Right atrium auricular region (tissue), 2 donors: ENCODE results near the gene RCC2. TPM values are rescaled to one million over a fixed set of nuclear protein-coding genes. Genes with fewer than 3 reads are reported as not detected.
"Not testable (repeated sequence)": the region's sequence is repeated elsewhere in the genome, so short reads cannot be mapped to it uniquely, and the experiment has no call there.

Source experiments
- DNase-seq: peaks from one replicate; pipeline ENCODE4 v3.0.0-alpha.2; 2019; ENCODE audit warnings: low spot score
- H3K27ac ChIP-seq, 2 donors: fragments of 200-600 bp; sonication (generic); 1 replicate in 1 of 2; 2 replicates in 1 of 2; pipeline ENCODE4 v1.5.1; 2016 to 2019
- H3K27me3 ChIP-seq, 2 donors: fragments of 200-600 bp; sonication (generic); one replicate each; pipeline versions ENCODE4 v1.5.1 to v1.6.0; 2017 to 2019
- H3K36me3 ChIP-seq: fragments of 200-600 bp; sonication (generic); one replicate; pipeline ENCODE4 v1.5.1; 2016
- H3K4me1 ChIP-seq, 2 donors: fragments of 200-600 bp; sonication (generic); one replicate each; pipeline versions ENCODE4 v1.5.1 to v1.6.0; 2017 to 2019
- H3K4me3 ChIP-seq, 2 donors: fragments of 200-600 bp; sonication (generic); 1 replicate in 1 of 2; 2 replicates in 1 of 2; pipeline ENCODE4 v1.5.1; 2017 to 2019; ENCODE audit warnings: mild to moderate bottlenecking in 1 of 2, moderate library complexity in 1 of 2
- H3K9me3 ChIP-seq, 2 donors: fragments of 200-600 bp; sonication (generic); one replicate each; pipeline ENCODE4 v1.5.1; 2019
- CTCF ChIP-seq, 2 donors: fragments of 200-600 bp; sonication (generic); IDR thresholded peaks; one replicate each; pipeline ENCODE4 v1.5.1; 2019; ENCODE audit warnings: antibody characterized with exemption in 2 of 2
- total RNA-seq, 2 donors: library from RNA; depleted of rRNA; stranded (reverse); fragments of >200 nt; gene quantifications; one replicate each; pipeline ENCODE4 v1.1.0, GENCODE V29; 2016

The RCC2 gene
- total RNA-seq, 2 donors from 2014 or later, result 9.1 to 11.2 TPM

- TF ChIP-seq CTCF (IDR thresholded peaks at IDR 0.05), result peak; percentile 100
- peak; percentile 69 for DNase-seq
- Histone ChIP-seq H3K4me1 (peaks cover 0 to 25% of the 10 kb centered on the region in 2 donors), H3K27ac (peak overlapping the region; percentile 55 to 62), H3K27me3 (no peaks in the 10 kb centered on the region), H3K4me3 (no peak overlapping the region), H3K36me3 (peaks cover 40% of the 10 kb centered on the region), H3K9me3 (no peaks in the 10 kb centered on the region)
These were observed 19.7 kb downstream of the RCC2 start for GRCh38 chr1:17419626-17420328.

GRCh38 chr1:17416389-17416788 is 23.1 kb downstream of the RCC2 start:
- TF ChIP-seq CTCF (IDR thresholded peaks at IDR 0.05), result no peak
- Histone ChIP-seq H3K27ac (no peak overlapping the region), H3K36me3 (peaks cover 70% of the 10 kb centered on the region), H3K4me3 (no peak overlapping the region), H3K4me1 (peaks cover 0 to 9% of the 10 kb centered on the region in 2 donors), H3K9me3 (no peaks in the 10 kb centered on the region), H3K27me3 (no peaks in the 10 kb centered on the region)
- no peak for DNase-seq

GRCh38 chr1:17414022-17414421 is 25.5 kb downstream of the RCC2 start:
- Histone ChIP-seq H3K36me3 (peaks cover 80% of the 10 kb centered on the region), H3K4me1 (peaks cover 0 to 7% of the 10 kb centered on the region in 2 donors)
- DNase-seq, result no peak

GRCh38 chr1:17412093-17412870 is 27.2 kb downstream of the RCC2 start:
- Histone ChIP-seq H3K4me3 (no peak overlapping the region), H3K9me3 (no peaks in the 10 kb centered on the region), H3K4me1 (peaks cover 0 to 7% of the 10 kb centered on the region in 2 donors), H3K36me3 (peaks cover 76% of the 10 kb centered on the region), H3K27ac (no peak overlapping the region), H3K27me3 (no peaks in the 10 kb centered on the region)
- no peak for TF ChIP-seq CTCF (IDR thresholded peaks at IDR 0.05)
- DNase-seq, result no peak

More at GRCh38 chr1:17414022-17414421, 25.5 kb downstream of the RCC2 start:
- no peak for TF ChIP-seq CTCF (IDR thresholded peaks at IDR 0.05)
- no peaks in the 10 kb centered on the region for H3K27me3 ChIP-seq
- no peaks in the 10 kb centered on the region for H3K9me3 ChIP-seq
- no peak overlapping the region for H3K4me3 ChIP-seq
- no peak overlapping the region for H3K27ac ChIP-seq

- Histone ChIP-seq H3K4me1 (peaks cover 0 to 7% of the 10 kb centered on the region in 2 donors), H3K27me3 (no peaks in the 10 kb centered on the region), H3K27ac (no peak overlapping the region), H3K9me3 (no peaks in the 10 kb centered on the region), H3K36me3 (peaks cover 52% of the 10 kb centered on the region), H3K4me3 (no peak overlapping the region)
- DNase-seq, result no peak
- TF ChIP-seq CTCF (IDR thresholded peaks at IDR 0.05), result no peak
These were observed 30.1 kb downstream of the RCC2 start for GRCh38 chr1:17409391-17409811.

- not testable (repeated sequence) for H3K27me3 ChIP-seq, H3K27ac ChIP-seq, H3K4me3 ChIP-seq, H3K4me1 ChIP-seq, H3K9me3 ChIP-seq, DNase-seq
- peaks cover 39% of the 10 kb centered on the region for H3K36me3 ChIP-seq
These were observed 31.5 kb downstream of the RCC2 start for GRCh38 chr1:17407786-17408514.

GRCh38 chr1:17406760-17407475 is 32.6 kb downstream of the RCC2 start:
- not testable (repeated sequence) for H3K4me1 ChIP-seq, DNase-seq, H3K4me3 ChIP-seq, H3K9me3 ChIP-seq, H3K27me3 ChIP-seq, H3K27ac ChIP-seq
- peaks cover 28% of the 10 kb centered on the region for H3K36me3 ChIP-seq
